H4 (cell line): Measurements from ENCODE around the gene AKT1. TPM values are rescaled to one million over a fixed set of nuclear protein-coding genes. Genes with fewer than 3 reads are reported as not detected.
"Not testable (repeated sequence)": the region's sequence is repeated elsewhere in the genome, so short reads cannot be mapped to it uniquely, and the experiment has no call there.

ENCODE experiments used
- DNase-seq: peaks from one replicate; pipeline ENCODE4 v3.0.0-alpha.2; 2015; ENCODE audit warnings: low spot score
- total RNA-seq: library from RNA; depleted of rRNA; stranded (reverse); fragments of >200 nt; shearing (Covaris generic); gene quantifications from 2 replicates; pipeline ENCODE4 v1.2.3, GENCODE V29; 2014

AKT1 gene
- total RNA-seq, 1 experiment from 2014 or later: 86.5 TPM

GRCh38 chr14:104753528-104754212 lies 41.9 kb downstream of the AKT1 start:
- no peak for DNase-seq

DNA sequence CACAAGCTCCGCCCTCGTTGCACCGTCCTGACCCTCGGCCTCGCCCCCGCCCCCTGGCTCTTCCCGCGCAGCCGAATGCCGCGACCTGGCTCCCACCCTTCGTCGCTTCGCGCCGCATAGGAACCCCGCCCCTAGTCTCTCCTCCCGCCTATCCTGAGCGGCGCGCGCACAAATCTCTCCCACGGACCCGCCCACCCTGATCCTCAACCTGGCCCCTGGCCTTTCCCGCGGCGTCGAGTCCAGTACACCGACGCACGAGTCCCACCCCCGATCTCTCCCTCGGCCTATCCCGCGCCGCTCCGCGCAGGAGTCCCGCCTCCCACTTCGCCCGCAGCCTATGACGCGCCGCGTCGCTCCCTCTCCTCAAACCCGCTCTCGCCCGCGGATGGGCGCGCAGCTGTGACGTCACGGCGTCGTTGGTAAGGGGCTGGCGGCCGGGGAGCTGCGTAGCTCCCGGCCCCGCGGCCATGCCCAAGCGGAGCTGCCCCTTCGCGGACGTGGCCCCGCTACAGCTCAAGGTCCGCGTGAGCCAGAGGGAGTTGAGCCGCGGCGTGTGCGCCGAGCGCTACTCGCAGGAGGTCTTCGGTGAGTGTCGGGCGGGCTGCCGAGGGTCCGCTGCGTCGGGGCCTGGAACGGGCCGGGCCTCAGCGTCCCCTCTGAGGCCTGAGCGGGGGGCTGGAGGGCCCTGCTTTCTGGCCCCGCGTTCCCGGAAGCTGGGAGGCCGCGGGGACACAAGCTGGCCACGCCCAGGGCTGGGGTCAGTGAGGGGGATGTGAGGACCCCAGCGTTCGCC lies 42.6 kb downstream of the AKT1 start, which contains the start of gene SIVA1:
Gene SIVA1 (plus strand): TSS at position 413 of the 793 bp plus-strand sequence. CDS start 55 bp downstream, at position 468.
- peak; percentile 99 for DNase-seq

DNA sequence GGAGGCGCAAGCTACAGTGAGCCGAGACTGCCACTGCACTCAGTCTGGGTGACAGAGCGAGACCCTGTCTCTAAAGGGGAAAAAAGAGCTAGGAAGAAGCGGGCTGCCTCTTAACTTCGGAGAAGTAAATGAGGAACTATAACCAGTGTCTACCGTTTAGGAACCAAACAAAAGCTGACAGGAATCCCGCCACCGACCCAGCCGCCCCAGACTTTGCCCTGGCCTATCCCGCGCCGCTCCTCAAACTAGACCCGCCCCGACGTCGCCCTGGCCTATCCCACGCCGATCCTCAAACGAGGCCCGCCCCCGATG lies 43.2 kb downstream of the AKT1 start:
- no peak for DNase-seq

GRCh38 chr14:104751539-104752422 lies 43.8 kb downstream of the AKT1 start:
- no peak for DNase-seq

DNA sequence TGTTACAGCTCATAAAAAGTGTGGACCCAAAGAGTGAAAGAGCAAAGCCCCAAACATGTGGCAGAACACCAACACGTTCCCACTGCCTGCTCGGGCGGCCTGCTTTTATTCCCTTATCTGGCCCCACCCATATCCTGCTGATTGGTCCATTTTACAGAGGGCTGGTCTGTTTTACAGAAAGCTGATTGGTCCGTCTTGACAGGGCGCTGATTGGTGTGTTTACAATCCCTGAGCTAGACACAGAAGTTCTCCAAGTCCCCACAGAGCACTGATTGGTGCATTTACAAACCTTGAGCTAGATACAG lies 44.8 kb downstream of the AKT1 start:
- not testable (repeated sequence) for DNase-seq

GRCh38 chr14:104750056-104750752 lies 45.3 kb downstream of the AKT1 start:
- DNase-seq: no peak

DNA sequence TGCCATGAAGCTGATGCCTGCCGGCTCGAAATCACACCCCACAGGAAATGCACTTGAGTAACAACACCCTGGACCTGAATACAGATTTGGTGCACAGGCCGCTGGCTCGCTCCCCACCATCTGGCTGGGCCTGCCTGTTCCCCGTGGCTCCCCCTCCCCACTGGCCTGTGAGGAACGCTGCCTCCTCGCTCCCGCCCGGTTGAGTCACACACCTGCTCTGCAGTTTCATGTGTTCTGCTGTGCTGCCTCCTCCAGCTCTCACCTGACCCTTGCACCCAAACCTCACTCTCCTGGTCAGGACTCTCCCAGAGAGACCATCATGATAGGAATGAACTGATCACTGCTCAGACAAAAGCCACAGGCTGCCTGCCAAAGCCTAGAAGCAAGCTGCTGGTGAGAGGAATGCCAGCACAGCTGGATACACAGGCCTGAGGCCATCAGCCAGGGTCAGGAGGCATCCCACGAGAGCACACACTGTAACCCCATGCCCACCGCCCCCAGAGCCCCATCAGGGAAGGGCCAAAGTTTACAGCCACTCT lies 46.4 kb downstream of the AKT1 start:
- DNase-seq: no peak

- DNase-seq: no peak
These were observed 47.7 kb downstream of the AKT1 start for GRCh38 chr14:104747876-104748275.

DNA sequence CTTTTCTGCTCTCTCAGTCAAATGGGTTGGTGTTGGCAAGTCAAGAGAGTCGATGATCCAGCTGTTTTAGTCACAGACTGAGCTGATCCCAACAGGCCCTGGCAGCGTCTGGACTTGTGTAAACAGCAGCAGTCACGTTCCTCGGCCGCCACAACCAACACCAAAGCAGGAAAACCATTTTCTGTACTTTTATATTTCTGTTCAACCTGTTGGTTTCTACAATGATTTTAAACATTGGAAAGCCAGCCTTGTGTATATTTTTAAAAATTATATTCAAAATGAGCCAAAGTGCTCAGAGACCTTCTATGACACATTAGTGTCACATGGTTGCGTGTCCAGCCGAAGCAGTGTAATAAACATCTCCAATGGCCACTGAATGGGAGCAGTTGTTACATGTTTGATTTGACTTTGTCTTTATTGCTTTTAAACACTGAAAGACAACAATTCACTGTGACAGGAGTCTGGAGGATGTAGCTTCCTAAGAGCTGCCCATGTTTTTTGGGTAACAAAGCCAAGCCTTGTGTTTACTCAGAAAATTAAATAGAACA lies 48.5 kb downstream of the AKT1 start:
- no peak for DNase-seq

GRCh38 chr14:104746071-104746545 lies 49.4 kb downstream of the AKT1 start:
- no peak for DNase-seq

DNA sequence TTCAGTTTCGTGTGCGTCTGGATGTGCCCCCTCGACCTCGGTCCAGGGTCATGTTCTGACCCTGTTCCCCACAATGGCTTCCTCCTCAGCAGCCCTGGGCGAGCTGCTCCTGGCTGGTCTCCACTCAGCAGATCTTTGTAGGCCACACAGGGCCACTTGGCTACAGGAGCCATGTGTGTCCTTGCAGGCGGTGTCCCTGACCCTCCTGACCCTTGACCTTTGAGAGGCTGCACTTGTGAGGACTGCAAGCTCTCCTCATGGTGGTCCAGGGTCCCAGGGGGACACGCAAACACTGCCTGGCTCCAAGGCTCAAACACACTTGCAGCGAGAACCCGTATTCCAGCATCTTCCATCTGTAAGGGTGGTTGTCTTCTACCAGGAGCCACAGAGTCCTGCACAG lies 50.1 kb downstream of the AKT1 start:
- no peak for DNase-seq

DNA sequence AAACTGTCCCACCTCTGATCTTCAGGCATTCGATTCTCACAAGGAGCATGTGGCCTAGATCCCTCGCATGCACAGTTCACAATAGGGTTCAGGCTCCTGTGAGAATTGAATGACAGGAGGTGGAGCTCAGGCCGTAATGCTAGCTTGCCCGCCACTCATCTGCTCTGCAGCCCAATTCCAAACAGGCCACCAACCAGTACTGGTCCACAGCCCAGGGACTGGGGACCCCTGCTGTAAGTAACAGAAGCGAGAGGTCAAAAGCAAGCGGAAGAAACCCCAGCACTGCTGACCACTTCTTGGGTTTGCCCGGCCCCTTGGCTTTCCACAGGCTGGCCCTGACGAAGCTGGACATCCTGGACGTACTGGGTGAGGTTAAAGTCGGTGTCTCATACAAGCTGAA lies 51.1 kb downstream of the AKT1 start:
- no peak for DNase-seq

DNA sequence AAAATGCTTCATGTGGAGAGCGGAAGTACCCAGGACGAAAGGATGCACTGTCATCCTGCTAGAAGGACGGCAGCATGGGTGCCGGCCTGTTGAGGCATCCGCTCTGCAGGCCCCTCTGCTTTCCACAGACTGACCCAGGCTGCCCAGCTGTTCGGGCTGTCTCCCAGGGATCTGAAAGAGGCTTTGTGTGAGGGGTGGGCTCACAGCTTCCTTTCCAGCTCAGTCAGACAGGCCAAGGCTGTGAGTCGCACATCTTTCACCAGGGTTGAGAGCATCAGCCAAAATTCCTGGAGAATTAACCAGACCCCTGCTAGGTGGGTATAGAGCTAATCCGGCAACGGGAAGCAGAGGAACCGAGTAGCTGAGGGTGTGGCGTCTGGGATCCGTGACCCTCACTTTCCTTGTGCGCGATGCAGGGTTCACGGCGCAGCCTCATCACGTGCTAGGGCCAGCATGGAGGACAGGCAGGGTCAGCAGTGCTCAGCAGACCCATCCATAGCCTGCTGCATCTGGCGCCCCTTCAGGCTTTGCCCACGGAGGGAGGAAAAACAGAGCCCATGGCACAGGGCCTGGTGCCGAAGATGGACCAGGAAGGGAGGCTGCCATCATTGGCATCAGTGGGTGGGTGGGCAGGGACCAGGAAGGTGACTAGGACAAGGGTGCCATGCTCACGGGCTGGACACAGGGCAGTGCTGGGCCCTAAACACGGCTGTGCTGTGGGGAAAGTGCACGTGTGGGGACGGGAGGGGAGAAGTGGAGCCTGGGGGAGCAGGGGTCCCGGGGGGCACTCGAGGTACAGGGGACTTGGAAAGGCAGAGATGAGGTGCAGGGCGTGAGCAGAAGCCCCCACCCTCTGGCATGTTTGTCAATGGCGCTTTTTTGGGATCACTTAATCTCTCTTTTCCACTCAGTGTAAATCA lies 51.8 kb downstream of the AKT1 start:
- no peak for DNase-seq

- DNase-seq: no peak
These were observed 52.7 kb downstream of the AKT1 start for GRCh38 chr14:104742586-104743455.

GRCh38 chr14:104741803-104742251 lies 53.7 kb downstream of the AKT1 start:
- no peak for DNase-seq

DNA sequence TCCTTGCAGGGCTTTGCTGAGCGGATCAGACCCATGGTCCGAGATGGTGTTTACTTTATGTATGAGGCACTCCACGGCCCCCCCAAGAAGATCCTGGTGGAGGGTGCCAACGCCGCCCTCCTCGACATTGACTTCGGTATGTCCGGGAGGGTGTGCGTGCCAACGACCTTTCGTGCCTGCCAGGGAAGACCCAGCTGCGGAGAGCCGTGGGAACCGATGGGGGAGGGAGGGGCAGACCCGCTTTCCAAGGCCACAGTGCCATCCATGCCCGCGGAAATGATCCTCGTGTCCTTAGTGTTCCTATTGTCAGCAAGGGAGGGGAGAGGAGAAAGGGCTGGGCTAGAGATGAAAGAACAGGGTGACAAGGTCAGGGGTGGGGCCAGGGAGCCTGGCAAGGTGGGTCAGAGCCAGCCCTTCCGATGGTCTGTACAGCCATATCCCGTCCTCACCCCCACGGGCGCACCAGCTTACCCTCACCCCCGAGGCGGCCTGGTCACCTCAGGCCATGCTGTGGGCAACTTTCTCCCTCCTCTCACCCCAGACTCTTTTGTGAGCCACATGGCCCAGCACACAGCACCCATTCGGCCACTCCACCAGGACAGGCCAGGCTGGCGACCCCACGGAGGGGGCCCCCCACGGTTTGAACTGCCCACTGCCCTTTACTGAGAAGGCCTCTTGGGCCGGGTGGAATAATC lies 54.3 kb downstream of the AKT1 start:
- DNase-seq: no peak

GRCh38 chr14:104739546-104740516 lies 55.7 kb downstream of the AKT1 start:
- no peak for DNase-seq
